PC-9 (cell line): ENCODE data around the gene EMILIN3. TPM values are rescaled to one million over a fixed set of nuclear protein-coding genes. Genes with fewer than 3 reads are reported as not detected.

ENCODE experiments used
- BruUV-seq: library from RNA; stranded (reverse); fragments of 400-500 nt; replicated peaks from 2 replicates; lab custom pipeline; 2021; lab: Mats Ljungman, UMichigan
- CTCF ChIA-PET: fragments of 300-600 bp; sonication (Branson Sonifier 250); formaldehyde crosslinking; loops from one replicate; lab custom pipeline; 2022; ENCODE audit warnings: antibody characterized with exemption; lab: Charles Lee
- POLR2A ChIA-PET: fragments of 300-600 bp; sonication (Branson Sonifier 250); formaldehyde crosslinking; loops from one replicate; lab custom pipeline; 2022; ENCODE audit warnings: antibody characterized with exemption; ENCODE audit not compliant: unreplicated experiment; lab: Charles Lee
- DNase-seq, 2 experiments: peaks; one replicate each; pipeline versions ENCODE4 v3.0.0 to v3.0.0-alpha.2; 2015 to 2022; ENCODE audit warnings: mixed read lengths in 1 of 2
- H2AFZ ChIP-seq: fragments of 200-600 bp; sonication (generic); 2 replicates; pipeline ENCODE4 v1.8.1; 2017; ENCODE audit warnings: antibody characterized with exemption
- H3F3A ChIP-seq: fragments of 200-600 bp; sonication (generic); 2 replicates; pipeline ENCODE4 v1.8.1; 2017; ENCODE audit warnings: antibody characterized with exemption, mild to moderate bottlenecking, low read depth; ENCODE audit not compliant: insufficient read depth
- H3K27ac ChIP-seq: fragments of 200-600 bp; sonication (generic); 2 replicates; pipeline ENCODE4 v1.6.1; 2016; ENCODE audit warnings: mixed run types
- H3K27me3 ChIP-seq: fragments of 200-600 bp; sonication (generic); 2 replicates; pipeline ENCODE4 v1.6.1; 2016; ENCODE audit warnings: low read depth, mixed run types; ENCODE audit not compliant: insufficient read depth
- H3K36me3 ChIP-seq: fragments of 200-600 bp; sonication (generic); 2 replicates; pipeline ENCODE4 v1.6.1; 2016; ENCODE audit warnings: low read depth, mixed run types
- H3K4me1 ChIP-seq: fragments of 200-600 bp; sonication (generic); replicated peaks from 2 replicates; pipeline ENCODE4 v1.6.1; 2016; ENCODE audit warnings: mixed run types; ENCODE audit not compliant: insufficient read depth
- H3K4me2 ChIP-seq: fragments of 200-600 bp; sonication (generic); 2 replicates; pipeline ENCODE4 v1.6.1; 2017; ENCODE audit warnings: mixed run types
- H3K4me3 ChIP-seq: fragments of 200-600 bp; sonication (generic); 2 replicates; pipeline ENCODE4 v1.6.1; 2016; ENCODE audit warnings: mixed run types
- H3K79me2 ChIP-seq: fragments of 200-600 bp; sonication (generic); 2 replicates; pipeline ENCODE4 v1.6.1; 2017; ENCODE audit warnings: low read depth, mixed run types
- H3K9me2 ChIP-seq: fragments of 200-600 bp; sonication (generic); 2 replicates; pipeline ENCODE4 v1.8.1; 2017; ENCODE audit warnings: mild to moderate bottlenecking; ENCODE audit not compliant: insufficient read depth
- H3K9me3 ChIP-seq: fragments of 200-600 bp; sonication (generic); 2 replicates; pipeline ENCODE4 v1.8.1; 2016; ENCODE audit warnings: low read depth; ENCODE audit not compliant: insufficient read depth
- H4K20me1 ChIP-seq: fragments of 200-600 bp; sonication (generic); 2 replicates; pipeline ENCODE4 v1.8.1; 2017; ENCODE audit not compliant: insufficient read depth
- EZH2 ChIP-seq: fragments of 200-600 bp; sonication (generic); IDR thresholded peaks from 2 replicates; pipeline ENCODE4 v1.8.0; 2017; ENCODE audit warnings: antibody characterized with exemption, low read depth
- intact Hi-C: fragments of 100-400 bp; cut with micrococcal nuclease; formaldehyde crosslinking; loops from one replicate; pipeline ENCODE4 v1.10.0; 2022; ENCODE audit not compliant: unreplicated experiment
- total RNA-seq: library from RNA; stranded (reverse); gene quantifications from 2 replicates; pipeline ENCODE4 v1.2.3, GENCODE V29; 2021
- TF ChIP-seq, protein P1 (sequence below): fragments of 200-600 bp; sonication (generic); conservative IDR thresholded peaks from 2 replicates; pipeline ENCODE4 v1.6.1; 2017; ENCODE audit warnings: mixed run types, antibody characterized with exemption, mild to moderate bottlenecking, moderate library complexity

EMILIN3 gene
- total RNA-seq, 1 experiment from 2014 or later, result not detected

DNA sequence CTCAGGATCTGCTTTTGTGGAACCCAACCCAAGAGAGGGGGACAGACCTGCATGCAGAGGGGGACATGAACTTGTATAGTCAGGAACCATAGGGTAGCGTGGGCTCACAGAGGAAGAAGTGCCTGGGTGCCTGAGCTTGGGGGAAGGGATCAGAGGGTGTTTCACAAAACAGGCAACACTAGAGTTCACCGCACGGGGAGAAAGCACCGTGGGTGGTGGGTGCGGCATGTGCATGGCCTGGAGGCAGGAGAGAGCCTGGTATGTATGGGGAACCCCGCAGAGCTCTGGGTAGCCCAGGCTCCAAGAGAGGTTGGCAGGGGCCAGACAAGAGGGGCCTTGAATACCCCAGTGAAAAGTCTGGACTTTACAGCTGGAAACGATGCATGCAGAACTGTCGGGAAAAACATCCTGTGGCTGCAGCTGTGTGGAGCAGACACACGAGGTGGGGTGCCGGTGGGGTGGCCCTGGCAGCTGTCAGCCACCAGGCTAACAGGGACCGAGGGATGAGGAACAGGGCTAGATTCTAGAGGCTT is 6.7 kb upstream of the EMILIN3 start:
- Histone ChIP-seq H3K27ac (no peak overlapping the region), H3K9me2 (no peaks in the 10 kb centered on the region), H3K4me2 (no peak overlapping the region), H3K4me3 (no peak overlapping the region), H3K9me3 (no peaks in the 10 kb centered on the region), H3K27me3 (peaks cover 40% of the 10 kb centered on the region), H3K79me2 (no peaks in the 10 kb centered on the region), H3K36me3 (no peaks in the 10 kb centered on the region), H3F3A (no peaks in the 10 kb centered on the region), H2AFZ (no peak overlapping the region), H3K4me1 (no peaks in the 10 kb centered on the region), H4K20me1 (no peaks in the 10 kb centered on the region)
- CTCF ChIA-PET, result no interaction called here
- no TSS peak for BruUV-seq
- intact Hi-C loops, result no loop called here
- DNase-seq, result peak in 1 of 2 experiments; percentile 21
- POLR2A ChIA-PET, result interaction anchor here (0.6 kb wide), 1 partner anchor 215 kb away, joined by 3 read pairs; no protein-coding TSS in a partner anchor
- TF ChIP-seq, protein P1, sequence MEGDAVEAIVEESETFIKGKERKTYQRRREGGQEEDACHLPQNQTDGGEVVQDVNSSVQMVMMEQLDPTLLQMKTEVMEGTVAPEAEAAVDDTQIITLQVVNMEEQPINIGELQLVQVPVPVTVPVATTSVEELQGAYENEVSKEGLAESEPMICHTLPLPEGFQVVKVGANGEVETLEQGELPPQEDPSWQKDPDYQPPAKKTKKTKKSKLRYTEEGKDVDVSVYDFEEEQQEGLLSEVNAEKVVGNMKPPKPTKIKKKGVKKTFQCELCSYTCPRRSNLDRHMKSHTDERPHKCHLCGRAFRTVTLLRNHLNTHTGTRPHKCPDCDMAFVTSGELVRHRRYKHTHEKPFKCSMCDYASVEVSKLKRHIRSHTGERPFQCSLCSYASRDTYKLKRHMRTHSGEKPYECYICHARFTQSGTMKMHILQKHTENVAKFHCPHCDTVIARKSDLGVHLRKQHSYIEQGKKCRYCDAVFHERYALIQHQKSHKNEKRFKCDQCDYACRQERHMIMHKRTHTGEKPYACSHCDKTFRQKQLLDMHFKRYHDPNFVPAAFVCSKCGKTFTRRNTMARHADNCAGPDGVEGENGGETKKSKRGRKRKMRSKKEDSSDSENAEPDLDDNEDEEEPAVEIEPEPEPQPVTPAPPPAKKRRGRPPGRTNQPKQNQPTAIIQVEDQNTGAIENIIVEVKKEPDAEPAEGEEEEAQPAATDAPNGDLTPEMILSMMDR, result no peak
- TF ChIP-seq EZH2, result no peak

DNA sequence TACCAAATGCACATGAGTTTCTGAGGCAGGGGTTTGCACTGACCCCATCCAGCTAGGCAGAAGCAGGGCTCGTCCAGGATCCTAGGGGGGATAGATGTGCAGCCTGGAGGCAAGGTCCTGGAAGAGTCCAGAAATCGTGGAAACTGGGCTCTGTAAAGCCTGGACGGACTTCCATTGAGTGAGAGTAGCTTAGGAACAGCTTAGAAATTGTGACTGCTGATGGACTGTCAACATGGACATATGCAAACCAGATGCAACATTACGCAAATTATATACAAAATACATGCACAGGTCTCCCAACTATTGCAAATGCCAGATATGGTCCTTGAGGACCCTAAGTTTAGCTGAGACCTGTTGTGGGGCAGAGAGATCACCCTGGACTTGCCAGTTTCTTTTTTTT is 4.8 kb upstream of the EMILIN3 start:
- Histone ChIP-seq H3K79me2 (no peaks in the 10 kb centered on the region), H3K9me2 (no peaks in the 10 kb centered on the region), H3K36me3 (no peaks in the 10 kb centered on the region), H3F3A (no peaks in the 10 kb centered on the region), H2AFZ (no peak overlapping the region), H3K9me3 (no peaks in the 10 kb centered on the region), H3K4me2 (no peak overlapping the region), H3K4me3 (no peak overlapping the region), H3K27ac (no peak overlapping the region), H4K20me1 (no peaks in the 10 kb centered on the region), H3K4me1 (no peaks in the 10 kb centered on the region), H3K27me3 (peaks cover 20% of the 10 kb centered on the region)
- ChIA-PET CTCF (no interaction called here), POLR2A (no interaction called here)
- no peak for TF ChIP-seq EZH2
- TF ChIP-seq, protein P1, result no peak
- no peak for DNase-seq
- no TSS peak for BruUV-seq
- intact Hi-C loops, result no loop called here

DNA sequence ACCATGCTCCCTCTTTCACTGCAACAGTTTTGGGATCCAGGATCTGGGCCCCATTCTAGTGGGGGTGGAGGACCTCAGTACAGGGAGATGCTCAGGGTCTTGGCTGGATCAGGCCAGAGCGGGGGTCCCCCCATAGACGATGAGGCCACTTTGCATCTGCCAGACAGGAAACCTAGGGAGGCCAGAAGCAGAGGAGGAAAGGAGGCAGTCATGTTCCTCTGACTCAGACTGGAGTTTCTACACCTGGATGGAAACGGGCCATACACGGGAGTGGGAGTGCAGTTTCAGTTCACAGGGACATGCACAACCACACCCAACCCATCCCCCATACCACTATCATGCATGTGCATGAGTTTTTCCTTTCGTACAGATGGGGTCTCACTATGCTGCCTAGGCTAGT is 3.6 kb upstream of the EMILIN3 start:
- no peak for DNase-seq
- Histone ChIP-seq H3F3A (no peaks in the 10 kb centered on the region), H3K9me2 (no peaks in the 10 kb centered on the region), H4K20me1 (no peaks in the 10 kb centered on the region), H3K27ac (no peak overlapping the region), H3K36me3 (no peaks in the 10 kb centered on the region), H2AFZ (no peak overlapping the region), H3K9me3 (no peaks in the 10 kb centered on the region), H3K79me2 (no peaks in the 10 kb centered on the region), H3K4me2 (no peak overlapping the region), H3K4me3 (no peak overlapping the region), H3K4me1 (no peaks in the 10 kb centered on the region), H3K27me3 (peaks cover 11% of the 10 kb centered on the region)
- no peak for TF ChIP-seq EZH2
- TF ChIP-seq, protein P1, result no peak
- BruUV-seq, result no TSS peak
- POLR2A ChIA-PET, result no interaction called here
- CTCF ChIA-PET, result no interaction called here
- intact Hi-C loops, result no loop called here
